Progenitor cell of endocrine pancreas (in vitro differentiated cells): ENCODE measurements around the gene GGCX. TPM values are rescaled to one million over a fixed set of nuclear protein-coding genes. Genes with fewer than 3 reads are reported as not detected.
"Not testable (repeated sequence)": the region's sequence is repeated elsewhere in the genome, so short reads cannot be mapped to it uniquely, and the experiment has no call there.

Experiments used
- DNase-seq: peaks from one replicate; pipeline ENCODE4 v3.0.0; 2021; ENCODE audit warnings: low spot score; ENCODE audit not compliant: unreplicated experiment
- H3K27ac Mint-ChIP-seq: 2 replicates; pipeline ENCODE4 v1.8.0; 2021; ENCODE audit warnings: mild to moderate bottlenecking, moderate library complexity, mixed read lengths
- H3K27me3 Mint-ChIP-seq: 2 replicates; pipeline ENCODE4 v1.8.0; 2021; ENCODE audit warnings: mixed read lengths
- H3K36me3 Mint-ChIP-seq: 2 replicates; pipeline ENCODE4 v1.8.0; 2022; ENCODE audit warnings: mixed read lengths; ENCODE audit not compliant: insufficient read depth
- H3K4me1 Mint-ChIP-seq: 2 replicates; pipeline ENCODE4 v1.8.0; 2021; ENCODE audit warnings: low read depth, mixed read lengths
- H3K4me3 Mint-ChIP-seq: 2 replicates; pipeline ENCODE4 v1.8.0; 2021; ENCODE audit warnings: low read depth, mild to moderate bottlenecking, moderate library complexity, mixed read lengths
- H3K9me3 Mint-ChIP-seq: 2 replicates; pipeline ENCODE4 v1.8.0; 2021; ENCODE audit warnings: low read depth, mixed read lengths
- CTCF ChIP-seq: fragments of 200-600 bp; sonication (generic); IDR thresholded peaks from one replicate; pipeline ENCODE4 v1.5.0; 2021; ENCODE audit warnings: antibody characterized with exemption, mild to moderate bottlenecking; ENCODE audit not compliant: unreplicated experiment
- total RNA-seq: library from RNA; stranded (reverse); gene quantifications from 2 replicates; pipeline ENCODE4 v1.2.1, GENCODE V29; 2021

Gene GGCX
- total RNA-seq, 1 donor from 2014 or later: 69.2 TPM

GRCh38 chr2:85575739-85576138 lies 14.4 kb upstream of the GGCX start:
- Mint-ChIP-seq H3K4me3 (no peak overlapping the region), H3K36me3 (peaks cover 3% of the 10 kb centered on the region), H3K9me3 (no peaks in the 10 kb centered on the region), H3K4me1 (peaks cover 27% of the 10 kb centered on the region), H3K27ac (no peak overlapping the region), H3K27me3 (peaks cover 4% of the 10 kb centered on the region)
- no peak for DNase-seq
- no peak for TF ChIP-seq CTCF

GRCh38 chr2:85566265-85566664 lies 5.0 kb upstream of the GGCX start:
- no peak for DNase-seq
- Mint-ChIP-seq H3K4me3 (no peak overlapping the region), H3K4me1 (no peaks in the 10 kb centered on the region), H3K9me3 (no peaks in the 10 kb centered on the region), H3K36me3 (no peaks in the 10 kb centered on the region), H3K27me3 (peaks cover 13% of the 10 kb centered on the region), H3K27ac (no peak overlapping the region)
- no peak for TF ChIP-seq CTCF

- H3K36me3 Mint-ChIP-seq: no peaks in the 10 kb centered on the region
- no peak overlapping the region for H3K27ac Mint-ChIP-seq
- H3K9me3 Mint-ChIP-seq: no peaks in the 10 kb centered on the region
- H3K4me1 Mint-ChIP-seq: peaks cover 14% of the 10 kb centered on the region
- H3K27me3 Mint-ChIP-seq: no peaks in the 10 kb centered on the region
- H3K4me3 Mint-ChIP-seq: no peak overlapping the region
- no peak for DNase-seq
- TF ChIP-seq CTCF: no peak
Measured at GRCh38 chr2:85564144-85564563, 2.9 kb upstream of the GGCX start.

- Mint-ChIP-seq H3K4me1 (peaks cover 21% of the 10 kb centered on the region), H3K27ac (peak overlapping the region; percentile 97), H3K4me3 (peak overlapping the region; percentile 93), H3K27me3 (no peaks in the 10 kb centered on the region), H3K9me3 (no peaks in the 10 kb centered on the region), H3K36me3 (peaks cover 8% of the 10 kb centered on the region)
- TF ChIP-seq CTCF: no peak
- DNase-seq: no peak
Measured at GRCh38 chr2:85560812-85561279, 447 bp downstream of the GGCX start.

GRCh38 chr2:85560403-85560726 lies 928 bp downstream of the GGCX start:
- Mint-ChIP-seq H3K4me1 (peaks cover 21% of the 10 kb centered on the region), H3K27ac (peak overlapping the region; percentile 97), H3K4me3 (peak overlapping the region; percentile 93)
- DNase-seq, H3K27me3 Mint-ChIP-seq, H3K36me3 Mint-ChIP-seq, H3K9me3 Mint-ChIP-seq: not testable (repeated sequence)

GRCh38 chr2:85558160-85558559 lies 3.1 kb downstream of the GGCX start:
- TF ChIP-seq CTCF: no peak
- Mint-ChIP-seq H3K9me3 (no peaks in the 10 kb centered on the region), H3K27ac (no peak overlapping the region), H3K36me3 (peaks cover 11% of the 10 kb centered on the region), H3K4me3 (no peak overlapping the region), H3K27me3 (no peaks in the 10 kb centered on the region), H3K4me1 (peaks cover 21% of the 10 kb centered on the region)
- no peak for DNase-seq
